Neural cell (in vitro differentiated cells): ENCODE results near the gene FOCAD. TPM values are rescaled to one million over a fixed set of nuclear protein-coding genes. Genes with fewer than 3 reads are reported as not detected.

Experiments
- H2AFZ ChIP-seq: fragments of 200-600, 300-800 bp; sonication (generic), shearing (Covaris generic); 2 replicates; pipeline ENCODE4 v1.6.0; 2014; ENCODE audit warnings: low read depth, mild to moderate bottlenecking, antibody characterized with exemption, low read length, moderate library complexity
- H3F3A ChIP-seq: fragments of 200-600 bp; shearing (Covaris generic); 2 replicates; pipeline ENCODE4 v1.6.1; 2016; ENCODE audit warnings: mild to moderate bottlenecking, moderate library complexity, mixed read lengths, antibody characterized with exemption, low read length; ENCODE audit not compliant: insufficient read depth, poor library complexity, severe bottlenecking
- H3K27ac ChIP-seq: fragments of 200-600, 300-800 bp; sonication (generic), shearing (Covaris generic); 2 replicates; pipeline ENCODE4 v1.5.1; 2014; ENCODE audit warnings: mild to moderate bottlenecking, low read length, moderate library complexity
- H3K27me3 ChIP-seq: fragments of 300-800, 200-600 bp; sonication (generic), shearing (Covaris generic); 2 replicates; pipeline ENCODE4 v1.6.0; 2014; ENCODE audit warnings: mild to moderate bottlenecking, low read depth, low read length, moderate library complexity; ENCODE audit not compliant: insufficient read depth
- H3K36me3 ChIP-seq: fragments of 300-800, 200-600 bp; sonication (generic), shearing (Covaris generic); 2 replicates; pipeline ENCODE4 v1.5.1; 2014; ENCODE audit warnings: mild to moderate bottlenecking, antibody characterized with exemption, low read length, moderate library complexity; ENCODE audit not compliant: insufficient read depth
- H3K4me2 ChIP-seq: fragments of 300-800, 200-600 bp; sonication (generic), shearing (Covaris generic); 2 replicates; pipeline ENCODE4 v1.6.0; 2014; ENCODE audit warnings: mild to moderate bottlenecking, low read length
- H3K4me3 ChIP-seq: fragments of 300-800, 200-600 bp; sonication (generic), shearing (Covaris generic); 2 replicates; pipeline ENCODE4 v1.5.1; 2014; ENCODE audit warnings: mild to moderate bottlenecking, low read length, moderate library complexity
- H3K79me2 ChIP-seq: fragments of 200-600 bp; shearing (Covaris generic); replicated peaks from 2 replicates; pipeline ENCODE4 v1.6.0; 2014; ENCODE audit warnings: mild to moderate bottlenecking, low read length, moderate library complexity; ENCODE audit not compliant: insufficient read depth
- H3K9ac ChIP-seq: fragments of 300-800, 200-600 bp; sonication (generic), shearing (Covaris generic); 2 replicates; pipeline ENCODE4 v1.6.1; 2016; ENCODE audit warnings: mild to moderate bottlenecking, low read length, mixed read lengths
- H3K9me2 ChIP-seq: fragments of 200-600 bp; shearing (Covaris generic); 2 replicates; pipeline ENCODE4 v1.6.1; 2016; ENCODE audit warnings: mild to moderate bottlenecking, low read length, mixed read lengths; ENCODE audit not compliant: insufficient read depth
- H3K9me3 ChIP-seq: fragments of 200-600, 300-800 bp; sonication (generic), shearing (Covaris generic); 2 replicates; pipeline ENCODE4 v1.6.1; 2016; ENCODE audit warnings: mild to moderate bottlenecking, mixed run types, low read length, moderate library complexity, mixed read lengths
- H4K20me1 ChIP-seq: fragments of 200-600 bp; shearing (Covaris generic); 2 replicates; pipeline ENCODE4 v1.6.1; 2016; ENCODE audit warnings: mild to moderate bottlenecking, mixed run types; ENCODE audit not compliant: insufficient read depth
- CTCF ChIP-seq: fragments of 450-650 bp; IDR thresholded peaks from 2 replicates; pipeline ENCODE4 v1.5.1; 2014; ENCODE audit warnings: antibody characterized with exemption, mild to moderate bottlenecking, moderate library complexity; ENCODE audit not compliant: poor library complexity, severe bottlenecking
- EP300 ChIP-seq: fragments of 450-650 bp; conservative IDR thresholded peaks from 2 replicates; pipeline ENCODE4 v1.6.1; 2014; ENCODE audit warnings: antibody characterized with exemption, mild to moderate bottlenecking, moderate library complexity; ENCODE audit not compliant: poor library complexity, severe bottlenecking
- EZH2 ChIP-seq: fragments of 200-600, 300-800 bp; shearing (Covaris generic), sonication (generic); IDR thresholded peaks from 2 replicates; pipeline ENCODE4 v1.6.1; 2014; ENCODE audit warnings: antibody characterized with exemption, low read length, borderline replicate concordance, mild to moderate bottlenecking; ENCODE audit not compliant: insufficient read depth, poor library complexity, severe bottlenecking
- MXI1 ChIP-seq: fragments of 450-650 bp; conservative IDR thresholded peaks from 2 replicates; pipeline ENCODE4 v1.6.1; 2014; ENCODE audit warnings: antibody characterized with exemption, mild to moderate bottlenecking; ENCODE audit not compliant: poor library complexity, severe bottlenecking
- POLR2AphosphoS5 ChIP-seq: IDR thresholded peaks from 2 replicates; pipeline ENCODE4 v1.6.1; 2012
- RAD21 ChIP-seq: fragments of 450-650 bp; conservative IDR thresholded peaks from 2 replicates; pipeline ENCODE4 v1.6.1; 2014; ENCODE audit warnings: antibody characterized with exemption, mild to moderate bottlenecking, moderate library complexity
- REST ChIP-seq: IDR thresholded peaks from 2 replicates; pipeline ENCODE4 v1.6.1; 2012; ENCODE audit warnings: borderline replicate concordance
- SMC3 ChIP-seq: fragments of 450-650 bp; conservative IDR thresholded peaks from 2 replicates; pipeline ENCODE4 v1.6.1; 2014; ENCODE audit warnings: antibody characterized with exemption, mild to moderate bottlenecking, moderate library complexity; ENCODE audit not compliant: poor library complexity
- TAF1 ChIP-seq: IDR thresholded peaks from 2 replicates; pipeline ENCODE4 v1.6.1; 2012; ENCODE audit warnings: low read depth
- polyA plus RNA-seq: library from polyadenylated mRNA; depleted of rRNA; stranded (reverse); fragments of >200 nt; gene quantifications from 2 replicates; pipeline ENCODE4 v1.2.3, GENCODE V29; 2014

Gene FOCAD
- polyA plus RNA-seq, 1 donor from 2014 or later: 23.5 TPM

DNA sequence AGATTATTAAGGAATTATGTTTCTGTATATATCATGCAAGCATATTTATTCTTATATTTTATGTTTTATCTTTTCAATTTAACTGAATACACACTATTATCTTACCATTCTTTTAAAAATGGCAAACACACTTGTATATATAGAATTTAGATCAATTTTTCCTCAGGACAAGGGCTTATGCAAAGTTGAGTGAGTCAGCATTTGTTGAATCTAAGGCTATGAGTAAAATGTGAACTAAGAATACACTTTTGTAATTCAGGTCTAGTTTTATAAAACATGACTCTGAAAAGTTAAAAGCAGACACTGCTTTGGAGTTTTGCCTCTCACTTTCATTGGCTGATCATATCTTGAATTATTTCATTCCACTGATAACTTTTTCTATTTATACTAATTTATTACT is 127.8 kb downstream of the FOCAD start:
- H3K4me2 ChIP-seq: no peak overlapping the region
- H3K9ac ChIP-seq: no peak overlapping the region
- H3K27me3 ChIP-seq: no peaks in the 10 kb centered on the region
- no peak overlapping the region for H2AFZ ChIP-seq
- no peaks in the 10 kb centered on the region for H3K36me3 ChIP-seq
- no peaks in the 10 kb centered on the region for H3K9me2 ChIP-seq
- H3K27ac ChIP-seq: no peak overlapping the region
- H3K9me3 ChIP-seq: no peaks in the 10 kb centered on the region
- no peak overlapping the region for H3K4me3 ChIP-seq
- H3F3A ChIP-seq: no peaks in the 10 kb centered on the region
- TF ChIP-seq POLR2AphosphoS5 (no peak), EZH2 (no peak), CTCF (no peak), EP300 (no peak), RAD21 (no peak), REST (no peak), TAF1 (no peak), MXI1 (no peak), SMC3 (no peak)
- no peaks in the 10 kb centered on the region for H3K79me2 ChIP-seq
- H4K20me1 ChIP-seq: no peaks in the 10 kb centered on the region

GRCh38 chr9:20815923-20816703 is 132.1 kb downstream of the FOCAD start:
- Histone ChIP-seq H3K79me2 (no peaks in the 10 kb centered on the region), H3K9me2 (no peaks in the 10 kb centered on the region), H3K4me3 (no peak overlapping the region), H3K36me3 (no peaks in the 10 kb centered on the region), H3K9ac (no peak overlapping the region), H3F3A (no peaks in the 10 kb centered on the region), H3K27me3 (no peaks in the 10 kb centered on the region), H2AFZ (no peak overlapping the region), H3K27ac (no peak overlapping the region), H3K9me3 (no peaks in the 10 kb centered on the region), H3K4me2 (no peak overlapping the region), H4K20me1 (no peaks in the 10 kb centered on the region)
- no peak for TF ChIP-seq CTCF
